ENCODE results near the gene TMEM50B.
"Not testable (repeated sequence)": the region's sequence is repeated elsewhere in the genome, so short reads cannot be mapped to it uniquely, and the experiment has no call there.

TMEM50B gene

DNA sequence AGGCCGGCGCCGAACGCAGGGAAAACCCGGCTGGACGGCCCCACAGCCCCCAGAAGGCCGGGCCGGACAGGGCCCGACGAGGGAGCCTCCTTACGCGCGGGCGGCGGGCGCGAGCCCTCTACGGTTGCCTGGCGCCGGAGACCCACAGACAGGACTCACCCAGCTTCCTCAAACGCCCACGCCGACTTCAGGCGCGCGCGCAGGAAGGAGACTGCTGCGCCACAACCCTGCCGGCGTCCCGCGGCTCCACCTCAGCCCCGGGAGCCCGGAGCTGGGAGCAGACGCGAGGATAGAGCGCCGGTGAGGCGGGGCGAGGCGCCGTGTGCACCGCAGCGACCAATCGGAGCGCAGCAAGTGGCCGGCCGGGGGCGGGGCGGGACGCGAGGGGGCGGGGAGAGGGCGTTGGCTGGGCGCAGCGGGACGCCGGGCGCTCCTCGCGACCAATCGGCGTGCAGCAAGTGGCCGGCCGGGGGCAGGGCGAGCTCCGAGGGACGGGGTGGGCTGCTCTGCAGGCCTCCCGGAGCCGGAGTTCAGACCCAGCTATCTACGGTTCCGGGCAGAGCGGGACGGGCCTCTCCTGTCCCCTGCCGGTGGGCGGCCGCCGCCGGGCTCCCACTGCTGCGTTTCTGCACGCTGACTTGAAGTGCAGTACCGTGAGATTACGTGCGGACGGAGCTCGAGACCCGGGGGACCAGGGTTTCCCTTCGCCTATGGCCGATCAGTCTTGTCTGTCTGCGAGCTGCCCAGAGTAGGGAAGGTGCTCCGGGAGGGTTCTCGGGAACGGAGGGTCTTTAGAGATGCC, at the start of gene TMEM50B:
TMEM50B (minus strand) TSS at position 296 of the 802 bp plus-strand sequence. CDS start 11,089 bp downstream, outside the sequence.
- DNase-seq (ENCODE audit: low read depth, low spot score): peak; percentile 96

GRCh38 chr21:33522953-33523349, 43.2 kb upstream of the TMEM50B start:
- DNase-seq (ENCODE audit: low read depth, low spot score): no peak

GRCh38 chr21:33522297-33522952, 42.7 kb upstream of the TMEM50B start:
- no peak for DNase-seq (ENCODE audit: low read depth, low spot score)

GRCh38 chr21:33518899-33519298, 39.1 kb upstream of the TMEM50B start:
- no peak for DNase-seq (ENCODE audit: low read depth, low spot score)

DNA sequence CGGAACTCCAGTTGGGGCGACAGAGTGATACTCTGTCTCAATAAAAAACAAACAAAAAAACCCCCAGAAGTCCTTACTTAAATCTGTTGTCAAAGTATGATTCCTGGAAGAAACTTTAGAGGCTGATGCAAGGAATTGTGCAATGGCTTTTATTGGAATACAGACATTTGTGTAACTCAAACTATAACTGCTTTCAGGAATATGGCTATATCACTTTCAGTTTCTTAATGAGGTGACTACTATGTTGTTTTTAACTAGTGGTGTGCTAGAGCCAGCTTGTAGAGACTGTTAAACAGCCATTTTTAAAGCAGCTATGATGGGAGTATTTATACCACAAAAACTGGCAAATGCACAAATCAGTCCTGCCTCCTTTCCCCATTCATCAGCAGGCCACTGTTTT, 34.5 kb upstream of the TMEM50B start:
- DNase-seq (ENCODE audit: low read depth, low spot score): no peak

- no peak for DNase-seq (ENCODE audit: low read depth, low spot score)
Observed at GRCh38 chr21:33512481-33512880, 32.7 kb upstream of the TMEM50B start.

- DNase-seq (ENCODE audit: low read depth, low spot score): no peak
Observed at GRCh38 chr21:33511639-33512038, 31.9 kb upstream of the TMEM50B start.

GRCh38 chr21:33510826-33511225, 31.1 kb upstream of the TMEM50B start:
- no peak for DNase-seq (ENCODE audit: low read depth, low spot score)

GRCh38 chr21:33507003-33507402, 27.2 kb upstream of the TMEM50B start:
- not testable (repeated sequence) for DNase-seq (ENCODE audit: low read depth, low spot score)

- no peak for DNase-seq (ENCODE audit: low read depth, low spot score)
Observed at GRCh38 chr21:33505833-33506232, 26.1 kb upstream of the TMEM50B start.

DNA sequence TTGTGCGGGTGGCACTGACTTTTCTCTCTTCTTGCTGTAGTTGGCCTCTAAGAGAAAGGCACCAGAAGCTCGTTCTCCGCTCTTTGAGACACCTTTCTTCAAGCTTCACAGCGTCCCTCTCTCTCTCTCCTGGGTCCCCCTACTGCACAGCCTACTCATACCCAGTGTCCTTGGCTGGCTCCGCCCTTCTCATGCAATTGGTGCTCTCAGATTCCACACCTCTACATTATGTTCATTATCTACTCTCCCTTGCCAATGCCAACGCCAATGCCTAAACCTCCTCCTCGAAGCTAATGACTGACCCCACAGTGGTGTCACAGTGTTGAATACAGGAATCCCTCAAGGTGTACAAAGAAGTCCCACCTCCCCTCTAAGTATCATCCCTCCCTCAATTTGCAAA, 16.6 kb upstream of the TMEM50B start:
- peak; percentile 10 for DNase-seq (ENCODE audit: low read depth, low spot score)

DNA sequence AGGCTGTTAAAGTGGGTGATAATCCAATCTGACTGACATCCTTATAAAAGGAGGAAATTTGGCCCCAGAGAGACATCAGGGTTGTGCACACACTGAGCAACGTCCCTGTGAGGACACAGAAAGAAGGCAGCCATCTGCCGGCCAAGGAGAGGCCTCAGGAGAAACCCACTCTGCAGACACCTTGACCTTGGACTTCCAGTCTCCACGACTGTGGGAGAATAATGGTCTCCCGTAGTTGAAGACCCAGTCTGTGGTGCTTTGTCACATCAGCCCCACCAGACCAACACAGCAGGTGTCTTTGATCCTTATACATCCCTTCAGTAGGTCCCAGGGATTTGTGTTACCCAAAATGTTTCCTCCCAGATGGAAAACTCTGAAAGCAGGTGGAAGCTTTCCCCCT, 16.0 kb upstream of the TMEM50B start:
- no peak for DNase-seq (ENCODE audit: low read depth, low spot score)

DNA sequence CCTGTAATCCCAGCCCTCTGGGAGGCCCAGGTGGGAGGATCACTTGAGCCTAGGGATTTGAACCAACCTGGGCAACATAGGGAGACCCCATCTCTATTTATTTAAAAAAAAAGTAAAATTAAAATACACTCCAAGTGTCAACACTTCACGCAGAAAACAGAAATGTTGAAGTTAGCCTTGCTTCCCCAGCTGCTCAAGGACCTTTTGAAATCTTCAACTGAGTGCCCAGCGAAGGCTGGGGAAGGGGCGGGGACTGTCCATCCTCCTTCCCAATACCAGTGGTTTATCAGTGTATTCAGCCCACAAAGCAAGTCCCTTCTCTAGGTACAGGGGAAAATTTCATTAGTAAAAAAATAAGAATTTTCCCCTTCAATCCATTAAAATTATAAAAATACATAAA, 14.0 kb upstream of the TMEM50B start:
- no peak for DNase-seq (ENCODE audit: low read depth, low spot score)

GRCh38 chr21:33492571-33492970, 12.8 kb upstream of the TMEM50B start:
- no peak for DNase-seq (ENCODE audit: low read depth, low spot score)

DNA sequence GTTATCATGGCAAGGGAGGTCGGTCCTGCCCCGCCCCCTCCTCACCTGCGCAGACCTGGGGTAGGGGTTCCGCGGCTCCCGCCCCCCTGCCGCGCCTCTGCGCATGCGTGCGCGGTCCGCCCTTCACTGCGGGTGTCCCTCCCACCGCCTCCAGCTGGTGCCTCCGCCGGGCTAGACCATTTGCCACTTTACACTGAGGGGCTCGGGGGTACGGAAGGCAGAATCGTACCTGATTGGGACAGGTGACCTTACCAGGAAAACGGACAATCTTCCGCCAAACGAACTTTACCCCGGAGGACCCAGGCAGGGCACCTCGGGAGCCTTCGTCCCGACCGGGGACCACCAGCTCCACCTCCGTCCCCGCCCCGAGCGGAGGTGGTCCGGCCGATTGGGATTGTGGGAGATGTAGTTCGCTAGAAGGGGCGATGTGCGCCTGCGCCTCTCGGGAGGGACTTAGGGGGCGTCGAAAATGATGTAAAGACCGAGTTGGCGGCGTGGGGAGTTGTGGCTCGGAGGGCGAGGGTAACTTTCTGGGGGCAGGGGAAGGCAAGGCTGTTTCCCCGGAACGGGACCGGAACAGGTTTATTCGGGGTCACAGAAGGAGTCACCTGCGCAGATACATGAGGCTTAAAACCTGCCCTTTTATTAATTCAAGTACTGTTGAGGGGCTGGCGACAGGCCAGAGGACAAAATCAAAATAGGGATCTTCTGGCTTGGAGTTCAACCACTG, 11.8 kb upstream of the TMEM50B start, which contains the start of gene DNAJC28:
DNAJC28 (minus strand) TSS at position 344 of the 730 bp plus-strand sequence. CDS start 2,323 bp downstream, outside the sequence.
- peak; percentile 96 for DNase-seq (ENCODE audit: low read depth, low spot score)

DNA sequence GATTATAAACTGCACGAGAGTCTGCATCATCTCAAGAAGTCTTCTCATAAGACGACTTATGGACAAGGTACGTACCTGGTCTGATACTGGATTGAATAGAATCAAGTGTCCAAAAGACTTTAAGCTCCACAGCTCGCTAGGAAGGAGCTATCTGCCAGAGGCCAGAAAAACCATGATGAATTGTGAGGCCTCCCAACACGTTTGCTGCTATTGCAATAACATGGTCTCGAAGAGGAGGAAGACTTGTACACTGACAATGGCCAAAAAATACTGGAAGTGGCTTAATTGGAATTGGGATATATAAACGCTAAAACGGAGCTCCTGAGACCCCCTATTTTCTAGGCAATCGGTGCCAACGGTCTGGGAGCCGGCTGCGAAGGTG, 11.2 kb upstream of the TMEM50B start:
- DNase-seq (ENCODE audit: low read depth, low spot score): no peak

DNA sequence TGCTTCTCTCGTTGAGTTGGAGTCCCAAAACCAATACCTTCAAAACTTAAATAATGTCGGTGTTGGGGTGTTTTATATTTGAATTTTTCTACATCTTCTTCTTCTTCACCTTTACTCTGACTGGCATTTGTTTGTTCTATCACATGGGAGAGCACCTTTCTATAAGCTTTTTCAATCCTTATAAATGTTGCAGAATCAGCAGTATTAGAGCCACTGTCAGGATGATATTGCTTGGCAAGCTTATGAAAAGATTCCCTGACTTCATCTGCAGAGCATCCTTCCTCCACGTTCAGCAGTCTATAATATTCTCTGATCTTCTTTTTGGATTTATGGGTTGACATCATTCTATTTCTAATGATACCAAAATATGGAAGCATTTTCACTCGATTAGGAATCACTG, 9.2 kb upstream of the TMEM50B start:
- no peak for DNase-seq (ENCODE audit: low read depth, low spot score)

GRCh38 chr21:33487996-33488395, 8.2 kb upstream of the TMEM50B start:
- no peak for DNase-seq (ENCODE audit: low read depth, low spot score)

DNA sequence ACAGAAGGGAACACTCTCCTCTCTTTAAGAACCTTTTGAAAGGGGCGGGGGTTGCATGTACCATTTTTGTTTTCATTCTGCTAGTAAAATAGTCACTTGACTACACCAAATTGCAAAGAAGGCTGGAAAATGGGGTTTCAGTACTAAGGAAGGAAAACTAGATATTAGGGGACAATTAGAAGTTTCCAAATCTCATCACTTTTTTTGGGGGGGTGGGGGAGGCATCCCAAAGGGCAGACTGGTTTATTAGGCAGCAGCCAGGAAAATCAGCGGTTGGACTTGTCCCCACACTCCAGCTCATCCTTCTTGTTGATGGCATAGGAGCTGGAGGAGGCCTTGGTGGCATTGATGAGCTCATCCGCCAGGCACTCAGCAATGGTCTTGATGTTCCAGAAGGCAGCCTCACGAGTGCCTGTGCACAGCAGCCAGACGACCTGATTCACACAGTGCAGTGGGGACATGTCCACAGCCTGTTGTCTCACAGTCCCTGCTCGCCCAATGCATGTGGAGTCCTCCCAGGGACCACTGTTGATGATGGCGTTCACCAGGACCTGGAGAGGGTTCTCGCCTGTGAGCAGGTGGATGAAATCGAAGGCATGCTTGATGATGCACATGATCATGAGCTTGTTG, 1.7 kb upstream of the TMEM50B start:
- peak; percentile 12 for DNase-seq (ENCODE audit: low read depth, low spot score)

DNA sequence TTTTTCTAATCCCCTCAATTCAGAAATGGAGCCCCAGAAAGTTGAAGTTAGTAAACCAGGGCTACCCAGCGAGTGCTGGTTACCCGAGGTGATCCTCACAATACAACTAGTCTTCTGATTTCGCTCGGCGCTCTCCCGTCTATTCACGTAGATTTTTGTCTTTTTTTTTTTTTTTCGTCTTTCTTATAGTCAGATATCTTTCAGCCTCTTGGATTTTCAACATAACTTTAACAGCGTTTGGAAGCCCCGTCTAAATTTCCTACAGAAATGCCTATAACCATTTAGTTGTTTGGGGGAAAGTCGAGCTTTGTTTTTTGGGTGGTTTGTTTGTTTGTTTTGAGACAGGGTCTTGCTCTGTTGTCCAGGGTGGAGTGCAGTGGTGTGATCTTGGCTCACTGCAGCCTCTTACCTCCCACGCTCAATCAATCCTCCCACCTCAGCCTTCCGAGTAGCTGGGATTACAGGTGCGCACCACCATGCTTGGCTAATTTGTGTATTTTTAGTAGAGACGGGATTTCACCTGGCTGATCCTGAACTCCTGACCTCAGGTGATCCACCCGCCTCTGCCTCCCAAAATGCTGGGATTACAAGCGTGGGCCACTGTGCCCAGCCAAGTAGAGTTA, 818 bp upstream of the TMEM50B start:
- DNase-seq (ENCODE audit: low read depth, low spot score): no peak

DNA sequence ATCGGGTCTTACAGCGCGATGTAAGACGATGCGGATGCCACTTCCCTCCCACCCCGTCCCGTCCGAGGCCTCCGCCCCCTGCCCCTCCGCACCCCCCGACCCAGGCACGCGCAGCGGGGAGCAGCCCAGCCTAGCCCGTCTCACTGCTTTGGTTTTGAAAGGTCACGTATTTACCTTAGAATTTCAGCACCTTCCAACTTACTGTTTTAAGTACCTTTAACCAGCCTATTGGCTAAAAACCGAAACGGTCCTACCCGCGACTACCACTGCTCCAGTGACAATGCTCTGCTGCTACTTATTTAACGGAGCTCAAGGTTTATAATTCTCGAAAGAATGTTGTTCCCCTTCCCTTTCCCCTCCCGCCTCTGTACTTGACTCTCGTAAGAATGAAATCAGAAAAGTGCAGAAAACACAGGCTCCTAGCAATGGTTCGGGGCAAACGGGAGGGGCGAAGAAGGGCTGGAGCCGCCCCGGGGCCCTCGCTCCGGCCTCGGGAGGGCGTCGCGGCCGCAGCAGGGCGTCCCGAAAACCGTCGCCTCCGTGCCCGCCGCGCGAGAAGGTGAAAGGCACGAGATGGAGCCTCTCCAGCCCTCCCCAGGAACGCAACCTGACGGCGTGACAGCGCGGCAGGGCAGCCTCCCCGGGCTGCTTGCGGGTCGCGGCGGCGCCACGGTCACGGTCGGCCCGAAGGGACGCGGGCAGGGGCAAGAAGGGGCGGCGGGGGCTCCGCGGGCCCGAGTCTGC, 667 bp downstream of the TMEM50B start:
- peak; percentile 43 for DNase-seq (ENCODE audit: low read depth, low spot score)
